Keratinocyte (primary cell): ENCODE results near the gene ARTN.

Source experiments
- CTCF ChIP-seq, 3 experiments: IDR thresholded peaks in 1 of 3; conservative IDR thresholded peaks in 1 of 3; optimal IDR thresholded peaks in 1 of 3; 2 replicates in 2 of 3; 3 replicates in 1 of 3; pipeline versions ENCODE3 to v1.5.1; 2011; ENCODE audit warnings: low read length in 3 of 3, mild to moderate bottlenecking in 3 of 3, moderate library complexity in 2 of 3, control low read depth in 1 of 3, inconsistent platforms in 1 of 3; ENCODE audit not compliant: insufficient read depth in 2 of 3; ENCODE audit errors: extremely low read depth in 1 of 3
- EZH2 ChIP-seq: IDR thresholded peaks from one replicate; pipeline ENCODE4 v1.6.1; 2012; ENCODE audit warnings: inconsistent platforms, mild to moderate bottlenecking, low read length, moderate library complexity

GRCh38 chr1:43942411-43942810 lies 8.8 kb downstream of the ARTN start:
- TF ChIP-seq CTCF (optimal IDR thresholded peaks at IDR 0.05 in 1 of 3, IDR thresholded peaks at IDR 0.05 in 1 of 3, conservative IDR thresholded peaks at IDR 0.05 in 1 of 3; ENCODE audit: extremely low read depth in 1 of 3, insufficient read depth in 2 of 3, low read length in 3 of 3): no peak
- TF ChIP-seq EZH2: no peak
